NCI-H460 (cell line): ENCODE data around the gene PDZD2. TPM values are rescaled to one million over a fixed set of nuclear protein-coding genes. Genes with fewer than 3 reads are reported as not detected.
"Not testable (repeated sequence)": the region's sequence is repeated elsewhere in the genome, so short reads cannot be mapped to it uniquely, and the experiment has no call there.

Source experiments
- DNase-seq: peaks from one replicate; pipeline ENCODE4 v3.0.0-alpha.2; 2016; ENCODE audit warnings: low read depth; ENCODE audit errors: extremely low read depth
- total RNA-seq: library from RNA; depleted of rRNA; stranded (reverse); fragments of >200 nt; shearing (Covaris generic); gene quantifications from 2 replicates; pipeline ENCODE4 v1.2.3, GENCODE V29; 2014

PDZD2 gene
- total RNA-seq, 1 experiment from 2014 or later = not detected

- no peak for DNase-seq
Measured at GRCh38 chr5:31944684-31945445, 305.9 kb downstream of the PDZD2 start.

GRCh38 chr5:31948006-31948405, 309.1 kb downstream of the PDZD2 start:
- no peak for DNase-seq

- no peak for DNase-seq
Measured at GRCh38 chr5:31952067-31952466, 313.1 kb downstream of the PDZD2 start.

DNA sequence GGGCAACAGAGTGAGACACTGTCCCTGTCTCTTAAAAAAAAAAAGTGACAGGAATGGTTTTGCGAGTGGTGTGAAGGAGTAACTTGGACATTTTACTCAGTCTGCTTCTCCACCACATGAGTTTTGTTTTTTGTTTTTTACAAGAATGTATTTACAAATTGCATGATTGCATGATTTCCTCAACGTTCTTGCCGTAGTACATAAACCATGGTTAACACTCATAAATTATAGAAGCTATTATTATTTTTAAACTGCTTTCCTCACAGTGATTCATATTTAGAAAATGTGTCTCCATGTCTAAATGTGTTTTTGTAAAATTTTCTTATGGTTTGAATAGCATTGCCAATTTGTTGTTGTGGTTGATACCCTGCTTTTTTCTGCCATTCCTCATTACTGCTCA, 315.2 kb downstream of the PDZD2 start:
- DNase-seq = no peak

DNA sequence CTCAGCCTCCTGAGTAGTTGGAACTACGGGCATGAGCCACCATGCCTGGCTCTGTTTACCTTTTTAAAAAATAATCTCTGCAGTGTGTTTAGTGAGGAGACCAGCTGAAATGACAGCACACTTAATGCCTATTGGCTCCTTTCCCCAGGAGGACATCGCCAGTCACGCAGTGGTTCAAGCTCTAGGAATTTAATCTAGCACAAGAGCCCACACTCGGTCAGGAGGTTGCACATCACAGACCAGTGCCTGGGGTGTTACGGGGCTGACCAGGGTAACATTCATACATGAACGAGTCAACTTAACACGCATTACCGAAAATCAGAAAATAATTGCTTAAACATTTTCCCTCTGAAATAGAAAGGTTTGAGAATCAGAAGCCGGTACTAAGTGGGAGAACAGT, 318.2 kb downstream of the PDZD2 start:
- no peak for DNase-seq

DNA sequence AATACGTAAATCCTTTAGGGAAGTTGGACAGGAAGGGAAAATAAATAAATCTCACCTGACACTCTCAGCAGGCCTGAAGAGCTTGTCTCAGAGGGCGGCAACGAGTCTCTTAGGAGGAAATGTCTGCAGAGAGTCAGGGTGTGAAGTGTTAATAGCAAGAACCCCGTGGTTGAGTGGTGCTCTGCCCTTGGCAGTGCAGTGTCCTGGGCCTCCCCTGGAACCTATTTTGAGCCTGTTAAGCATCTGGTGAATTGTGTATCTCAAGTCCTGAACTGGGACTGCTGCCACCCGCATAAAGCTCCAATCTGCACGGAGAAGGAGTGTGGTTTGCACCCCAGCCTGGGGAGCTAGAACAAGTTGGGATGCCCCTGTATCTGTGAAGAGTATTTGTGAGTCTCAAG, 323.4 kb downstream of the PDZD2 start:
- DNase-seq = no peak

DNA sequence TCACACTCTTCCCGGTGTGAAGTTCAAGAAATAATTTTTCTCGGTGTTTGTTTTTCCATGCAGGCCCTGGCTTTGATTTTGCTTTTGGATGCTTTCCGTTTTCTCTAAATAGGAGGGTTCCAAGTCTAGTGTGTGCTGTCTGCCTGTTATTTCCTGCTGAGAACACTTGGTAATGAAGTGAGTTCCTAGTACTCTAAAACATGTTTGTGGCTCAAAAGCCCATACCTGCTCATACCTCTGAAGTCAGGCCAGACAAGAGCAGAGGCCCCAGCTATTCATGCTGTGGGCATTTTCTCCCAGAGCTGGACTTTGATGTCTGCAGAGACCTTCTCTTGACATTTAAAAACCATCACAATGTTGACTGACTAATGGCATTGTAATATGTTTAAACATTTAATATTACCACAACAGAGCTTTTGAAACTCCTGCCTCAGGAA, 324.0 kb downstream of the PDZD2 start:
- DNase-seq = no peak

- no peak for DNase-seq
Measured at GRCh38 chr5:31963358-31964006, 324.6 kb downstream of the PDZD2 start.

DNA sequence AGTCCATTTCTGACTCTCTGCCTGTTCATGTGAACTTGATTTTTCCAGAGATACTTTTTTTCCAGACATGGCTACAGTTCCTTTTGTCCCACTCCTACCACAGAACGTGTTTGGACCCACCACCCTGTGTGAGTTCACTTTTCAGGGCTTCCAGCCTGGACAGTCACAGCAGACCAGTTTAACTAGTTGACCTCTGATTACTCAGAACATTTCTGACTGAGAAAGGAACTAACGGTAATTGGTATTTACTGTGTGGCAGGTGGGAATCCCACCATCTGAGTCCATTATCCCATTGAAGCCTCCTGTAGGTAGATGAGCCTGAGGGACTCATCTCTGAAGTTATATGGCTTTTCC, 325.1 kb downstream of the PDZD2 start:
- no peak for DNase-seq

DNA sequence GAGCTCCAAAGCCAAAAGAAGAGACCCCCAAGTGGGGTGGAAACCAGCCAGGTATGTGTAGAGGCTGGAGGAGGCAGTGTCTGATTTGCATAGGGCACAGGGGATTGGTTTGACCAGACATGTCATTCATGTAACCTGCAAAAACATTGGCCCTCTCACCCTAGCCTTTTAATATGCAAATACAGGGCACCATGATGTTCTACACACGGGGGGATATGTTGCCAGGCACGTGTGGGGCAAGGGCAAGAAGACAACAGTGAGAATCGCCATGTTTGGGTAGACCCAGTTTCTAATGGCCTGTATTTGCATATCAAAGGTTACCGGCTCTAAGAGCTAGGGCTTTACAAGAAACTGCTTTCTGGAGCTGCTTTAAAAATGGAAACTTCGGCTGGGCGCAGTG, 326.3 kb downstream of the PDZD2 start:
- DNase-seq = no peak

DNA sequence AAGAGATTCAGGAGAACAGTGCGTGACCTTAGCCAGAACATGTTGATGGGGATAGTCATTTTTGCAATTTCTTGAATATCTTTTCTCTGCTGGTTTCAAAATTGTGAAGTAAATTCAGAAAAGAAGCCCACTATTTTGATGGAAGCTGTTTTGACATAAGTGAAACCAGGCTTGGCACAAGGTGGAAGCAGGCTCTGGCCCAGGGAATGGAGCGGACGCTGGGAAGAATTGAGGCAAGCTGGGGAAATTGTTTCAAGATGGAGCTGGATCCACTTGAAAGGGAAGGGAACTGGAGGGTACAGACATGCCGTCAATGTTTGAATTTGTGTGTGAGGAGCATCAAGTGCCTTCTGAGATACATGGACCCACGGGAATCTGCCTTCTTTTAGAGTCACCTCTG, 328.0 kb downstream of the PDZD2 start:
- DNase-seq = no peak

- no peak for DNase-seq
Measured at GRCh38 chr5:31967461-31967860, 328.5 kb downstream of the PDZD2 start.

GRCh38 chr5:31972558-31972957, 333.6 kb downstream of the PDZD2 start:
- no peak for DNase-seq

DNA sequence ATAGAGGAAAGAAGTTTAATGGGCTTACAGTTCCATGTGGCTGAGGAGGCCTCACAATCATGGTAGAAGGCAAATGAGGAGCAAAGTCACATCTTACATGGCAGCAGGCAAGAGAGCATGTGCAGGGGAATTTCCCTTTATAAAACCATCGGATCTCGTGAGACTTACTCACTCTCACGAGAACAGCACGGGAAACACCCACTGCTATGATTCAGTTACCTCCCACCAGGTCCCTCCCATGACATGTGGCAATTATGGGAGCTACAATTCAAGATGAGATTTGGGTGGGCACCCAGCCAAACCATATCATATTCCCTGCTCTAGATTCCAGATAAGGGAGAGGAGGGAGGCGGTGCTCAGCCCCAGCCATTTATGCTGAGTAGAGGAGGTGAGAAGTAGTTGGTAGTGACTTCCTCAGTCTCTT, 336.3 kb downstream of the PDZD2 start:
- DNase-seq = not testable (repeated sequence)

- no peak for DNase-seq
Measured at GRCh38 chr5:31976169-31976568, 337.2 kb downstream of the PDZD2 start.

DNA sequence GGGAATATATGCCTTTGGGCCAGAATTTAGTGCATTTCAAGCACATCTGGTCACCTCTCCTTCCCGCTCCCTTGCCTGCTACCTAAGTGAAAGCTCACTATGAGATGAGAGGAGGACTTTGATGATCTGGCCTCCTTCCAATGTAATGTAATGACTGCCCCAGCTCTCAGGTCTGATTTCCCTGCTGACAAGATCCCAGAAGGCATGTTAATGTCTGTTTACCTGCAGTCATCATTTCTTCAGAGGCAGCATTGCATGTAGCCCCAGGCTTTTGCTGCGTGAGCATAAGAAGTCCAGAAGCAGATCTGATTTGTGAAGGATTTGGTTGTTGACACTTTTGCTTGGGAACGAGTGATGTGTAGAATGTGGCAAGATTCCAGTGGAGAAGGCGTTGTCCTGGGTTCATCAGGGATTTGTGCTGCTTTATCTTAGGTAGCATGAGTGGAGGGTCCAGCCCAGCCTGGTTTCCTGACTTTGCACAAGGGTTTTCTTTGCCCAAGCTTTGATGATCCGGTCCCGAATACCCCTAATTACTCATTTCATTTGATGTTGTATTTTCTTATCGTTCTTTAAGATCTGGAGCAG, 342.5 kb downstream of the PDZD2 start:
- DNase-seq = no peak

GRCh38 chr5:31982027-31982426, 343.1 kb downstream of the PDZD2 start:
- DNase-seq = no peak

DNA sequence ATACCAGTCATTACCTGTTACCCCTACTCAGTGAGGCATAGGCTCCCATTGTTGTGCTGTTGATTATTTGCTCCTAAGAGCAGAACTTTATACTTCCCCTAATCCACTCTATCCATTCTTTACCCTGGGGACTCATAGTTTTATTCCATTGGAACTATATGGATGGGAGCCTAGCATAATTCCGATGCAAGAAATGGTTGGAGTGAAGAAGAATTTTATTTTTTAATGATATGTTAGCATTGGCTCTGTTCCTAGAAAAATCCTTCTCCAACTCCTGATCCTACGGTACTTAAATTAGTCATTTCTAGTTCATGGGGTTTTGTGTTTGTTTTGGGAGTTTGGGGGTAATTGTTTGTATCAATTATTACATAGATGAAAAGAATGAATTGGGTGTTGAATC, 343.7 kb downstream of the PDZD2 start:
- DNase-seq = no peak

- no peak for DNase-seq
Measured at GRCh38 chr5:31983851-31984250, 344.9 kb downstream of the PDZD2 start.

GRCh38 chr5:31984691-31985090, 345.8 kb downstream of the PDZD2 start:
- no peak for DNase-seq

- DNase-seq = no peak
Measured at GRCh38 chr5:31986101-31986500, 347.2 kb downstream of the PDZD2 start.
